K562 (cell line): ENCODE data around the gene CLCN1. TPM values are rescaled to one million over a fixed set of nuclear protein-coding genes. Genes with fewer than 3 reads are reported as not detected.

Experiments
- CC2D1A ChIP-seq: fragments of 450-650 bp; IDR thresholded peaks from 2 replicates; pipeline ENCODE4 v1.6.1; 2017; ENCODE audit warnings: mild to moderate bottlenecking
- ETV1 ChIP-seq: fragments of 450-650 bp; conservative IDR thresholded peaks from 2 replicates; pipeline ENCODE4 v1.6.1; 2016; ENCODE audit warnings: missing genetic modification characterization, control low read depth, low read depth, missing compliant biosample characterization
- JUN ChIP-seq, 2 experiments: sonication (generic) in 1 of 2; formaldehyde crosslinking in 1 of 2; IDR thresholded peaks; 2 replicates each; pipeline versions ENCODE4 v1.6.1 to v1.8.0; 2012 to 2022; ENCODE audit warnings: borderline replicate concordance in 2 of 2, mild to moderate bottlenecking in 2 of 2, improper control_type of control experiment in 1 of 2, low read depth in 1 of 2, low read length in 1 of 2, missing genetic modification reagents in 1 of 2
- MAZ ChIP-seq, 2 experiments: fragments of 450-650 bp in 1 of 2; sonication (generic) in 1 of 2; formaldehyde crosslinking; IDR thresholded peaks in 1 of 2; conservative IDR thresholded peaks in 1 of 2; 2 replicates each; pipeline versions ENCODE4 v1.4.0 to v1.5.0; 2020; ENCODE audit warnings: mild to moderate bottlenecking in 1 of 2, missing genetic modification reagents in 1 of 2
- NFATC3 ChIP-seq: fragments of 450-650 bp; IDR thresholded peaks from 2 replicates; pipeline ENCODE4 v1.6.1; 2017; ENCODE audit warnings: mild to moderate bottlenecking
- SIN3A ChIP-seq, 2 experiments: fragments of 150-350 bp in 1 of 2; IDR thresholded peaks; 2 replicates each; pipeline ENCODE4 v1.6.1; 2011 to 2016; ENCODE audit warnings: borderline replicate concordance in 2 of 2, low read depth in 2 of 2, low read length in 2 of 2, mild to moderate bottlenecking in 2 of 2, moderate library complexity in 2 of 2; ENCODE audit not compliant: control insufficient read depth in 1 of 2
- SMARCA4 ChIP-seq: fragments of 450-650 bp; IDR thresholded peaks from 2 replicates; pipeline ENCODE4 v1.6.1; 2016
- STAT5A ChIP-seq: IDR thresholded peaks from 2 replicates; pipeline ENCODE4 v1.6.1; 2012; ENCODE audit warnings: low read length, inconsistent platforms, borderline replicate concordance
- ZFP1 ChIP-seq: fragments of 450-650 bp; formaldehyde crosslinking; IDR thresholded peaks from 2 replicates; pipeline ENCODE4 v1.4.0; 2020; ENCODE audit warnings: mild to moderate bottlenecking, mixed read lengths
- polyA plus RNA-seq, 8 experiments: library from polyadenylated mRNA; depleted of rRNA in 4 of 8; stranded (reverse) in 5 of 8; unstranded in 3 of 8; fragments of >200 nt; fragmentation: Nextera tagmentation in 2 of 8; fragmentation: Illumina TruSeq in 1 of 8; extraction: Ambion mirVana in 2 of 8; extraction: Trizol in 1 of 8; gene quantifications; 2 replicates each; pipeline versions ENCODE4 v1.2.1 to v1.2.3, GENCODE V29; 2011 to 2014; ENCODE audit warnings: inconsistent platforms in 1 of 8, missing spikeins in 1 of 8
- total RNA-seq, 7 experiments: library from RNA; depleted of rRNA in 6 of 7; stranded (reverse); fragments of >200 nt in 6 of 7; fragmentation: Illumina TruSeq in 2 of 7; extraction: Trizol in 2 of 7; gene quantifications; 2 replicates each; pipeline versions ENCODE4 v1.2.1 to v1.2.3, GENCODE V29; 2011 to 2021; ENCODE audit warnings: low replicate concordance in 1 of 7
- TF ChIP-seq, protein P1 (sequence below): fragments of 250-450 bp; sonication (Bioruptor Pico); IDR thresholded peaks from 2 replicates; pipeline ENCODE4 v1.4.0; 2020
- TF ChIP-seq, protein P2 (sequence below): fragments of 450-650 bp; formaldehyde crosslinking; IDR thresholded peaks from 2 replicates; pipeline ENCODE4 v1.4.0; 2020; ENCODE audit warnings: mild to moderate bottlenecking, moderate library complexity
- TF ChIP-seq, protein P3 (sequence below), 2 experiments: fragments of 450-650 bp; IDR thresholded peaks; 2 replicates each; pipeline ENCODE4 v1.6.1; 2018; ENCODE audit warnings: mild to moderate bottlenecking in 2 of 2, low read depth in 1 of 2; ENCODE audit not compliant: partially characterized antibody in 2 of 2
- TF ChIP-seq, protein P4 (sequence below), 2 experiments: fragments of 450-650 bp in 1 of 2; sonication (generic) in 1 of 2; formaldehyde crosslinking in 1 of 2; IDR thresholded peaks in 1 of 2; conservative IDR thresholded peaks in 1 of 2; 2 replicates each; pipeline versions ENCODE4 v1.6.1 to v1.8.1; 2016 to 2023; ENCODE audit warnings: mild to moderate bottlenecking in 2 of 2, moderate library complexity in 2 of 2, inconsistent platforms in 1 of 2, missing genetic modification reagents in 1 of 2

CLCN1 gene
- total and polyA plus RNA-seq, 9 of the 15 experiments (the other 6 are each of a cell fraction or from before 2014, with no cell fraction given) = 0.01 to 0.11 (median 0.04) TPM; not detected in 4

DNA sequence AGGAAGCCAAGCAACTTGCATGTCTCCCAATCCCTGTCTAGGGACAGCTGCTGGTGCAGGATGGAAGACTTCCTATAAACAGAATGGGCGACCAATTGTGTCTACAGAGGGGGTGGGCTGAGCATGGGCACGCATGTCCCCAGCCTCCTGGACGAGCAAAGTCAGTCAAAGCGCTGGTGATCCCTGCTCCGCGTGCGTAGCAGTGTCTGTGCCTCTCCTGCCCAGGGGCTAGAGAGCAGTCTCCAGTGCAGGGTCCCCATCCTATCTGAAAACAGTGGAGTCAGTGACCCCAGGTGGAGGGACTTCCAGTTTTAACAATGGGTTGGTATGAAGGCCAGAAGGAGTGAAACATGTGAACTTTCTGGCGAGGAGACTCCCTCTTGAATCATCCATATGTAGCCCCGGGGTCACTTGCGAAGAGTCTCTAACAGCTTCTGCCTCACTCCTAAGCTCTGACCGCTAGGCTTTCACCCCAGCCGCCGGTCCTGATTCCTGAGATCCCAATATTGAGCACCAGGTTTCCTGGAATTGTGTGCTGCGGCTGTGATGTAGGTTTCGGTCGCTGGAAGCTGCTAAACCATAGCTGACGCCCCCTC is 28.5 kb upstream of the CLCN1 start (continued):
- TF ChIP-seq, protein P1, sequence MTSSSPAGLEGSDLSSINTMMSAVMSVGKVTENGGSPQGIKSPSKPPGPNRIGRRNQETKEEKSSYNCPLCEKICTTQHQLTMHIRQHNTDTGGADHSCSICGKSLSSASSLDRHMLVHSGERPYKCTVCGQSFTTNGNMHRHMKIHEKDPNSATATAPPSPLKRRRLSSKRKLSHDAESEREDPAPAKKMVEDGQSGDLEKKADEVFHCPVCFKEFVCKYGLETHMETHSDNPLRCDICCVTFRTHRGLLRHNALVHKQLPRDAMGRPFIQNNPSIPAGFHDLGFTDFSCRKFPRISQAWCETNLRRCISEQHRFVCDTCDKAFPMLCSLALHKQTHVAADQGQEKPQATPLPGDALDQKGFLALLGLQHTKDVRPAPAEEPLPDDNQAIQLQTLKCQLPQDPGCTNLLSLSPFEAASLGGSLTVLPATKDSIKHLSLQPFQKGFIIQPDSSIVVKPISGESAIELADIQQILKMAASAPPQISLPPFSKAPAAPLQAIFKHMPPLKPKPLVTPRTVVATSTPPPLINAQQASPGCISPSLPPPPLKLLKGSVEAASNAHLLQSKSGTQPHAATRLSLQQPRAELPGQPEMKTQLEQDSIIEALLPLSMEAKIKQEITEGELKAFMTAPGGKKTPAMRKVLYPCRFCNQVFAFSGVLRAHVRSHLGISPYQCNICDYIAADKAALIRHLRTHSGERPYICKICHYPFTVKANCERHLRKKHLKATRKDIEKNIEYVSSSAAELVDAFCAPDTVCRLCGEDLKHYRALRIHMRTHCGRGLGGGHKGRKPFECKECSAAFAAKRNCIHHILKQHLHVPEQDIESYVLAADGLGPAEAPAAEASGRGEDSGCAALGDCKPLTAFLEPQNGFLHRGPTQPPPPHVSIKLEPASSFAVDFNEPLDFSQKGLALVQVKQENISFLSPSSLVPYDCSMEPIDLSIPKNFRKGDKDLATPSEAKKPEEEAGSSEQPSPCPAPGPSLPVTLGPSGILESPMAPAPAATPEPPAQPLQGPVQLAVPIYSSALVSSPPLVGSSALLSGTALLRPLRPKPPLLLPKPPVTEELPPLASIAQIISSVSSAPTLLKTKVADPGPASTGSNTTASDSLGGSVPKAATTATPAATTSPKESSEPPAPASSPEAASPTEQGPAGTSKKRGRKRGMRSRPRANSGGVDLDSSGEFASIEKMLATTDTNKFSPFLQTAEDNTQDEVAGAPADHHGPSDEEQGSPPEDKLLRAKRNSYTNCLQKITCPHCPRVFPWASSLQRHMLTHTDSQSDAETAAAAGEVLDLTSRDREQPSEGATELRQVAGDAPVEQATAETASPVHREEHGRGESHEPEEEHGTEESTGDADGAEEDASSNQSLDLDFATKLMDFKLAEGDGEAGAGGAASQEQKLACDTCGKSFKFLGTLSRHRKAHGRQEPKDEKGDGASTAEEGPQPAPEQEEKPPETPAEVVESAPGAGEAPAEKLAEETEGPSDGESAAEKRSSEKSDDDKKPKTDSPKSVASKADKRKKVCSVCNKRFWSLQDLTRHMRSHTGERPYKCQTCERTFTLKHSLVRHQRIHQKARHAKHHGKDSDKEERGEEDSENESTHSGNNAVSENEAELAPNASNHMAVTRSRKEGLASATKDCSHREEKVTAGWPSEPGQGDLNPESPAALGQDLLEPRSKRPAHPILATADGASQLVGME (CRISPR knock-in tag) = no peak; the same call in 1 of the 2 replicates
- TF ChIP-seq MAZ (CRISPR knock-in tag; conservative IDR thresholded peaks at IDR 0.05 in 1 of 2, IDR thresholded peaks at IDR 0.05 in 1 of 2) (no peak), STAT5A (no peak), ZFP1 (no peak), ETV1 (tag) (0 out of 2 replicates have a peak, but pooled peaks have one; percentile 42), SIN3A (IDR thresholded peaks at IDR 0.05; ENCODE audit: borderline replicate concordance in 2 of 2, control insufficient read depth in 1 of 2, low read depth in 2 of 2, low read length in 2 of 2) (no peak), NFATC3 (no peak), SMARCA4 (no peak), JUN (IDR thresholded peaks at IDR 0.05; ENCODE audit: borderline replicate concordance, low read depth, low read length) (no peak), JUN (CRISPR knock-in tag; IDR thresholded peaks at IDR 0.05; ENCODE audit: borderline replicate concordance) (0 out of 2 replicates have a peak, but pooled peaks have one; percentile 89), CC2D1A (0 out of 2 replicates have a peak, but pooled peaks have one; percentile 81)
- TF ChIP-seq, protein P2, sequence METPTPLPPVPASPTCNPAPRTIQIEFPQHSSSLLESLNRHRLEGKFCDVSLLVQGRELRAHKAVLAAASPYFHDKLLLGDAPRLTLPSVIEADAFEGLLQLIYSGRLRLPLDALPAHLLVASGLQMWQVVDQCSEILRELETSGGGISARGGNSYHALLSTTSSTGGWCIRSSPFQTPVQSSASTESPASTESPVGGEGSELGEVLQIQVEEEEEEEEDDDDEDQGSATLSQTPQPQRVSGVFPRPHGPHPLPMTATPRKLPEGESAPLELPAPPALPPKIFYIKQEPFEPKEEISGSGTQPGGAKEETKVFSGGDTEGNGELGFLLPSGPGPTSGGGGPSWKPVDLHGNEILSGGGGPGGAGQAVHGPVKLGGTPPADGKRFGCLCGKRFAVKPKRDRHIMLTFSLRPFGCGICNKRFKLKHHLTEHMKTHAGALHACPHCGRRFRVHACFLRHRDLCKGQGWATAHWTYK (CRISPR knock-in tag) = 0 out of 2 replicates have a peak, but pooled peaks have one; percentile 90
- TF ChIP-seq, protein P3, sequence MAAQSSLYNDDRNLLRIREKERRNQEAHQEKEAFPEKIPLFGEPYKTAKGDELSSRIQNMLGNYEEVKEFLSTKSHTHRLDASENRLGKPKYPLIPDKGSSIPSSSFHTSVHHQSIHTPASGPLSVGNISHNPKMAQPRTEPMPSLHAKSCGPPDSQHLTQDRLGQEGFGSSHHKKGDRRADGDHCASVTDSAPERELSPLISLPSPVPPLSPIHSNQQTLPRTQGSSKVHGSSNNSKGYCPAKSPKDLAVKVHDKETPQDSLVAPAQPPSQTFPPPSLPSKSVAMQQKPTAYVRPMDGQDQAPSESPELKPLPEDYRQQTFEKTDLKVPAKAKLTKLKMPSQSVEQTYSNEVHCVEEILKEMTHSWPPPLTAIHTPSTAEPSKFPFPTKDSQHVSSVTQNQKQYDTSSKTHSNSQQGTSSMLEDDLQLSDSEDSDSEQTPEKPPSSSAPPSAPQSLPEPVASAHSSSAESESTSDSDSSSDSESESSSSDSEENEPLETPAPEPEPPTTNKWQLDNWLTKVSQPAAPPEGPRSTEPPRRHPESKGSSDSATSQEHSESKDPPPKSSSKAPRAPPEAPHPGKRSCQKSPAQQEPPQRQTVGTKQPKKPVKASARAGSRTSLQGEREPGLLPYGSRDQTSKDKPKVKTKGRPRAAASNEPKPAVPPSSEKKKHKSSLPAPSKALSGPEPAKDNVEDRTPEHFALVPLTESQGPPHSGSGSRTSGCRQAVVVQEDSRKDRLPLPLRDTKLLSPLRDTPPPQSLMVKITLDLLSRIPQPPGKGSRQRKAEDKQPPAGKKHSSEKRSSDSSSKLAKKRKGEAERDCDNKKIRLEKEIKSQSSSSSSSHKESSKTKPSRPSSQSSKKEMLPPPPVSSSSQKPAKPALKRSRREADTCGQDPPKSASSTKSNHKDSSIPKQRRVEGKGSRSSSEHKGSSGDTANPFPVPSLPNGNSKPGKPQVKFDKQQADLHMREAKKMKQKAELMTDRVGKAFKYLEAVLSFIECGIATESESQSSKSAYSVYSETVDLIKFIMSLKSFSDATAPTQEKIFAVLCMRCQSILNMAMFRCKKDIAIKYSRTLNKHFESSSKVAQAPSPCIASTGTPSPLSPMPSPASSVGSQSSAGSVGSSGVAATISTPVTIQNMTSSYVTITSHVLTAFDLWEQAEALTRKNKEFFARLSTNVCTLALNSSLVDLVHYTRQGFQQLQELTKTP (IDR thresholded peaks at IDR 0.05; ENCODE audit: low read depth in 1 of 2, partially characterized antibody in 2 of 2) = peak in 1 of 2 experiments; percentile 27
- TF ChIP-seq, protein P4, sequence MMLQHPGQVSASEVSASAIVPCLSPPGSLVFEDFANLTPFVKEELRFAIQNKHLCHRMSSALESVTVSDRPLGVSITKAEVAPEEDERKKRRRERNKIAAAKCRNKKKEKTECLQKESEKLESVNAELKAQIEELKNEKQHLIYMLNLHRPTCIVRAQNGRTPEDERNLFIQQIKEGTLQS (IDR thresholded peaks at IDR 0.05) = 0 out of 2 replicates have a peak, but pooled peaks have one; percentile 15
- TF ChIP-seq, protein P4 (CRISPR knock-in tag; conservative IDR thresholded peaks at IDR 0.05) = no peak
